Vagina (tissue), 2 donors: ENCODE data around the gene CACNA1I. TPM values are rescaled to one million over a fixed set of nuclear protein-coding genes. Genes with fewer than 3 reads are reported as not detected.

ENCODE experiments used
- DNase-seq, 2 donors: peaks; one replicate each; pipeline ENCODE4 v3.0.0-alpha.2; 2017; ENCODE audit errors: extremely low spot score in 2 of 2
- H3K27ac ChIP-seq: fragments of 200-600 bp; sonication (generic); one replicate; pipeline ENCODE4 v1.5.1; 2019
- H3K27me3 ChIP-seq: fragments of 200-600 bp; sonication (generic); one replicate; pipeline ENCODE4 v1.5.1; 2019
- H3K36me3 ChIP-seq, 2 donors: fragments of 200-600 bp; sonication (generic); one replicate each; pipeline ENCODE4 v1.5.1; 2017 to 2019
- H3K4me1 ChIP-seq: fragments of 200-600 bp; sonication (generic); one replicate; pipeline ENCODE4 v1.5.1; 2019
- H3K4me3 ChIP-seq, 2 donors: fragments of 200-600 bp; sonication (generic); 1 replicate in 1 of 2; 2 replicates in 1 of 2; pipeline ENCODE4 v1.5.1; 2016 to 2019
- H3K9me3 ChIP-seq: fragments of 200-600 bp; sonication (generic); one replicate; pipeline ENCODE4 v1.5.1; 2019
- CTCF ChIP-seq, 3 experiments: fragments of 450-650 bp in 2 of 3; fragments of 200-600 bp in 1 of 3; sonication (generic) in 1 of 3; IDR thresholded peaks; one replicate each; pipeline ENCODE4 v1.5.1; 2017 to 2019; ENCODE audit warnings: antibody characterized with exemption in 3 of 3, mild to moderate bottlenecking in 2 of 3, moderate library complexity in 2 of 3
- POLR2A ChIP-seq, 2 donors: fragments of 450-650 bp; IDR thresholded peaks; one replicate each; pipeline ENCODE4 v1.6.1; 2017; ENCODE audit warnings: antibody characterized with exemption in 2 of 2, mild to moderate bottlenecking in 2 of 2, moderate library complexity in 2 of 2
- POLR2AphosphoS5 ChIP-seq, 2 donors: sonication (generic); formaldehyde crosslinking; IDR thresholded peaks; one replicate each; pipeline ENCODE4 v1.9.0; 2017; ENCODE audit warnings: antibody characterized with exemption in 2 of 2, mild to moderate bottlenecking in 2 of 2, low read depth in 1 of 2; ENCODE audit not compliant: insufficient read depth in 1 of 2
- intact Hi-C: fragments of 100-400 bp; cut with DNase I; formaldehyde crosslinking; loops from one replicate; pipeline ENCODE4 v1.15.1; 2023
- total RNA-seq: library from RNA; depleted of rRNA; stranded (reverse); fragments of >200 nt; gene quantifications from one replicate; pipeline ENCODE4 v1.2.3, GENCODE V29; 2016

Gene CACNA1I
- total RNA-seq, 1 donor from 2014 or later: 1.2 TPM

- TF ChIP-seq POLR2AphosphoS5 (IDR thresholded peaks at IDR 0.05; ENCODE audit: insufficient read depth in 1 of 2, low read depth in 1 of 2) (no peak), POLR2A (IDR thresholded peaks at IDR 0.05) (no peak), CTCF (IDR thresholded peaks at IDR 0.05) (no peak)
- no peak overlapping the region for H3K4me3 ChIP-seq
- intact Hi-C loops: no loop called here
- DNase-seq: no peak
- H3K36me3 ChIP-seq: no peaks in the 10 kb centered on the region
- H3K27me3 ChIP-seq: no peaks in the 10 kb centered on the region
- H3K9me3 ChIP-seq: no peaks in the 10 kb centered on the region
- H3K4me1 ChIP-seq: no peaks in the 10 kb centered on the region
- no peak overlapping the region for H3K27ac ChIP-seq
Observed at GRCh38 chr22:39697790-39698430, 127.4 kb downstream of the CACNA1I start.

- DNase-seq: no peak
- no peaks in the 10 kb centered on the region for H3K9me3 ChIP-seq
- TF ChIP-seq POLR2A (IDR thresholded peaks at IDR 0.05) (no peak), CTCF (IDR thresholded peaks at IDR 0.05) (no peak), POLR2AphosphoS5 (IDR thresholded peaks at IDR 0.05; ENCODE audit: insufficient read depth in 1 of 2, low read depth in 1 of 2) (no peak)
- H3K36me3 ChIP-seq: no peaks in the 10 kb centered on the region
- intact Hi-C loops: no loop called here
- no peak overlapping the region for H3K4me3 ChIP-seq
- H3K27ac ChIP-seq: no peak overlapping the region
- H3K4me1 ChIP-seq: peaks cover 12% of the 10 kb centered on the region
- H3K27me3 ChIP-seq: no peaks in the 10 kb centered on the region
Observed at GRCh38 chr22:39699631-39700360, 129.2 kb downstream of the CACNA1I start.

DNA sequence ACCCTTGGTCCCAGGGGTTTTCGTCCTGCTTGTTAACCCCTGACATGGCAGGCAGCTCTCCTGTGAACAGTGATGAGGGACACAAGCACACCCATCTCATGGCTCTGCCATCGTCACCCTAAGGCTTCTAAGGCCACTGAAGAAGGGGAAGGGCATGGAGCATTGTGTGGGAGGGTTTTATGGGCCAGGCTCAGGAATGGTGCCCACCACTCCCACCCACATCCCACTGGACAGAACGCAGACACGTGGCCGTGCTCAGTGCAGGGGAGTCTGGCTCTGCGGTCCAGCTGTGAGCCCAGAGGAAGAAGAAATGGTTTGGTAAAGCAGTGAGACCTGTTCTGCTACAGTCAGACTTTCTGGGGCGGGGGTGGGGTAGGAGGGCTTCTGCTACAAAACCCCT, 130.0 kb downstream of the CACNA1I start:
- Histone ChIP-seq H3K27me3 (no peaks in the 10 kb centered on the region), H3K36me3 (no peaks in the 10 kb centered on the region), H3K9me3 (no peaks in the 10 kb centered on the region), H3K27ac (no peak overlapping the region), H3K4me1 (peaks cover 12% of the 10 kb centered on the region), H3K4me3 (no peak overlapping the region)
- TF ChIP-seq CTCF (IDR thresholded peaks at IDR 0.05): no peak
- no peak for TF ChIP-seq POLR2A (IDR thresholded peaks at IDR 0.05)
- no peak for TF ChIP-seq POLR2AphosphoS5 (IDR thresholded peaks at IDR 0.05; ENCODE audit: insufficient read depth in 1 of 2, low read depth in 1 of 2)
- no peak for DNase-seq
- intact Hi-C loops: no loop called here

DNA sequence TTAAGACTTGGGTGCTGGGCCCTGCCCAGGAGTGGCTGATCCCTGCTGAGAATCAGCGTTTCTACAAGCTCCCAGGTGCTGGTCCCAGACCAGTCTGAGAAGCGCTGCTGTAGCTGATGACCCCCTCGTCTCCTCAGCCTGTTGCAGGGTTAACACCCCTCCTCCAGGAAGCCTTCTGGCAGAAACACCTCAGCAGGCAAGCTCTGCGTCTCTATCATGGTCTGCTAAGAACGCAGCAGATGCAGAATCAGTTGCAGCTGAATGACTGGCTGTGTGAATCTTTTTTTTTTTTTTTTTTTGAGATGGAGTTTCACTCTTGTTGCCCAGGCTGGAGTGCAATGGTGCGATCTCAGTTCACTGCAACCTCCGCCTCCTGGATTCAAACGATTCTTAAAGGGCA, 132.5 kb downstream of the CACNA1I start:
- H3K36me3 ChIP-seq: no peaks in the 10 kb centered on the region
- H3K9me3 ChIP-seq: no peaks in the 10 kb centered on the region
- H3K4me3 ChIP-seq: no peak overlapping the region
- no peak for DNase-seq
- TF ChIP-seq POLR2AphosphoS5 (IDR thresholded peaks at IDR 0.05; ENCODE audit: insufficient read depth in 1 of 2, low read depth in 1 of 2): no peak
- TF ChIP-seq CTCF (IDR thresholded peaks at IDR 0.05): no peak
- peaks cover 12% of the 10 kb centered on the region for H3K4me1 ChIP-seq
- no peak overlapping the region for H3K27ac ChIP-seq
- no peaks in the 10 kb centered on the region for H3K27me3 ChIP-seq
- intact Hi-C loops: no loop called here
